HG02981 (cell line): ENCODE data around the gene ZNF175.
"Not testable (repeated sequence)": the region's sequence is repeated elsewhere in the genome, so short reads cannot be mapped to it uniquely, and the experiment has no call there.

Experiments
- ATAC-seq: cut with Tn5 transposase; IDR thresholded peaks from one replicate; pipeline ENCODE4 v1.9.1; 2021; ENCODE audit warnings: mild to moderate bottlenecking, moderate library complexity; ENCODE audit not compliant: unreplicated experiment

The ZNF175 gene

GRCh38 chr19:51626675-51627074 is 55.6 kb downstream of the ZNF175 start:
- no peak for ATAC-seq

GRCh38 chr19:51627491-51628138 is 56.5 kb downstream of the ZNF175 start:
- ATAC-seq = no peak

DNA sequence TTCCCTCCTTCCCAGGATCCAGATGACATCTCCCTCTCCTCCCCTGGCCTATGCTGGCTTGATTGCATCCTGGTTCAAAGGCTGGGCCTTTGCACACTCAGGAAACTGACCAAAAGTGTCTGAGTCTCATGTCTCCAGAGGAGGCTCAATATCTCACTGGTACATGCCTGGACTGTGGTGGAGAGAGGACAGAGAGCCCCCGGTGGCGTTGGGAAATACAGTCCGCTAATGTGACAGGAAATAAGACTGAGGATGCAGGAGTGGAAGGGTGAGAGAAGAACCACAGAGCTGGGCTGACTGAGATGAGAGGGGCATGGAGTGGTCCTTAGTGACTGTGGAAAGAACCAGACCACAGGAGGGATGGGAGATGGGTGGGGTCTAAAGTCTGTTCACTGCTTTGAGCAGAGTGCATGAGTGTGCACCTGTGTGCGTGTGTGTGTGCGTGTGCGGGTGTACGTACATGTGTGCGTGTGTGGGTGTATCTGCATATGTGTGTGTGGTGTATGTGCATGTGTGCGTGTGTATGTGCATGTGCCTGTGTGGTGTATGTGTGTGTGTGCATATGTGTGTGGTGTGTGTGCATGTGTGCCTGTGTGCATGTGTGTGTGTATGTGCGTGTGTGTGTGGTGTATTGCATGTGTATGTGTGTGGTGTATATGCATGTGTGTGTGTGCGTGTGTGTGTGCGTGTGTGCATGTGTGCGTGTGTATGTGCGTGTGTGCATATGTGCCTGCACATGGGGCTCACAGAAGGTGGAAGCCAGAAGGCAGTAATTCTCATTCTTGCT is 57.3 kb downstream of the ZNF175 start:
- no peak for ATAC-seq

DNA sequence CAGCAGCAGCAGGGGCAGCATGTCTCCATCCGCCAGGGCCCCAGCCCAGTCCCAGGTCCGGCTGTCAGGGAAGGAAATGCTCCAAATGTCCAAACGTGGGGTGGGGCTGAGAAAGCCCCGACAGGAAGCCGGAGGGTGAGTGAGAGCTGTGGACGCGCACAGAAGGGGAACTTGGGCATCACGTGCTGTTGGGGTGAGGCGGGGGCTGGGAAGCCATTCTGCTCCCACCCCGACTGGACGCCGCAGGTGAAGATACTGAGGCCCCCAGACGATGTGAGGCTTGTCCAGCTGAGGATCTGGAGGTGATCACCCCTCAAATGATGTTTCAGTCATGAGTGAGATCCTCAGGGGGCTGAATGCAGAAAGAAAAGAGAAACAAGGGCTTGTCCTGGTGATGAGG is 59.2 kb downstream of the ZNF175 start, which contains the start of gene SIGLEC5:
TSS of gene SIGLEC5 (minus strand) at position 87 of the 400 bp plus-strand sequence. CDS start at position 21, 66 bp downstream.
- ATAC-seq = not testable (repeated sequence)

- no peak for ATAC-seq
Observed at GRCh38 chr19:51632126-51632525, 61.0 kb downstream of the ZNF175 start.

DNA sequence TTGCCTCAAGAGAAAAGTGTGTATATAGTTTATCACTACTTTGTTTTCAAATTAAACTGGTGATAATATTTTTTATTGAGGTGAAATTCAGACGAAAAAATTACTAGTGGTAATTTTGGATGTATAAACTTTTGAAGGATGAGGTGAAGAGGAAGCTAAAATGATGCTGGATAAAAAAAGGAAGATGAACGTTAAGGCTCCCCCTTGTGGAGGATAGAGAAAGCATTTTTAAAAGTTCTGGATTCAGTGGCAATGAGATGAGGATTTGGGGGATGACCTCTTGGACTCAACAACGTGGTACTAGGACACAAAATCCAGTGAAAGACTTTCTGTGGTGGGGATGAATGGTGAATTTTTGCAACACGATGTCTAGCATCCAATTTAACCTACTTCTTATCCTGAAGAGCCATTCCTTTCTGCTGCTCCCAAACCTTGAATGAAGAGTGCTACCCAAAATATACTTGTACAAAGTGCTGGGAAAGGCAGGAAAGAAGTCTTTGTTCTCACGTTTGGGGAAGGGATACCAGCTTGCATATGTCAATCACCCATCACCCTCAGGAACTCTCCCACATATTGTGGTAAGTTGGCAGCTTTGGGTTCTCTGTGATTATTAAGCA is 66.4 kb downstream of the ZNF175 start:
- no peak for ATAC-seq

- no peak for ATAC-seq
Observed at GRCh38 chr19:51639916-51640315, 68.8 kb downstream of the ZNF175 start.

DNA sequence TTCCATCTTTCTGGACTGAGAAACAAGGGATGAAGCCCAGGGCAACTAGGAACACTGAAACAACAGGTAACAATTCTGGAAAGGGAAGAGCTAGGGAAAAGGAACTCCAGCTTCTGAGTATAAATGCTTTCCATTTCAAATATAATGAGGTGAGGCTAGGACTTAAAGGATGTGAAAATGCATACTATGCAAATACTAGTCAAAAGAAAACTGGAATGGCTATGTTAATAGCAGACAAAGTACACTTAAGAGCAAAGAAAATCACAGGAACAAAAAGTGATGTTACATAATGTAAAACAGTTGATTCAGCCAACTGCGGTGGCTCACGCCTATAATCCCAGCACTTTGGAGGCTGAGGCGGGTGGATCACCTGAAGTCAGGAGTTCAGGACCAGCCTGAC is 69.3 kb downstream of the ZNF175 start:
- no peak for ATAC-seq

GRCh38 chr19:51641648-51642047 is 70.6 kb downstream of the ZNF175 start:
- ATAC-seq = no peak
